22Rv1 (cell line): ENCODE results near the gene POLK.

Experiments used
- CTCF ChIP-seq: fragments of 450-650 bp; IDR thresholded peaks from 2 replicates; pipeline ENCODE4 v1.5.1; 2017; ENCODE audit warnings: mild to moderate bottlenecking
- ZFX ChIP-seq: fragments of 450-650 bp; IDR thresholded peaks from 2 replicates; pipeline ENCODE4 v1.6.1; 2017; ENCODE audit warnings: antibody characterized with exemption, borderline replicate concordance

DNA sequence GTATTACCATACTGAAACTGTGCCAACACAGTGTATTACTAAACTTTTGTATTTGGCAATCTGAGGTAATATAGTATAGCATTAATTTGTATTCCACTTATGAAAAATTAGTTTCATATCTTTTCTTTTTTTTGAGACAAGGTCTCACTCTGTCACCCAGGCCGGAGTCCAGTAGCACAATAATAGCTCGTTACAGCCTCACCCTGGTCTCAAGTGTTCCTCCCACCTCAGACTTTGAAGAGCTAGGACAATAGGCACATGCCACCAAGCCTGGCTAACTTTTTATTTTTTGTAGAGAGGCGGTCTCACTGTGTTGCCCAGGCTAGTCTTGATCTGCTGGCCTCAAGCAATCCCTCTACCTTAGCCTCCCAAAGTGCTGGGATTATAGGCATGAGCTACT, 36.1 kb downstream of the POLK start:
- TF ChIP-seq CTCF (no peak), ZFX (no peak)
